ENCODE data around the gene ITGA3. TPM values are rescaled to one million over a fixed set of nuclear protein-coding genes. Genes with fewer than 3 reads are reported as not detected.

The ITGA3 gene
- polyA plus RNA-seq, 3 donors, result 104 to 119 (median 112) TPM

GRCh38 chr17:50064253-50065001, 8.5 kb downstream of the ITGA3 start:
- DNase-seq, result no peak

DNA sequence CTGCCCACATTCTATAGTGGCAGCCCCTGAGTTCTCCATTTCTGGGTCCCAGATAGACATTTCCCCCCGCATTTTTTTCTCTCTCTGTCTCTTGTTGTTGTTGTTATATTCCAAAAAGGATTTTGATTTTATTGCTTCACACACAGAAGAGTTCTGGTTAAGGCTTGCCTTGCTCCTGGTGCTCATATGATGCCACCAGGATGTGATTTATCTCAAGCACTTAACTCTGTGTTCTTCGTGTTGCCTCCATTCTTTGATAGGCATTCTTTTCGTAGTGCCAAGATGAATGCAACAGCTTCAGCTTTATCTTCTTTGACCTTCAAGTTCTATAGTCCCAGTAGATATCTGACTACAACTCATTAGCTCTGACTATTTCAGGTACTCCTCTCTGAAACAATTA, 9.1 kb downstream of the ITGA3 start:
- DNase-seq, result no peak

DNA sequence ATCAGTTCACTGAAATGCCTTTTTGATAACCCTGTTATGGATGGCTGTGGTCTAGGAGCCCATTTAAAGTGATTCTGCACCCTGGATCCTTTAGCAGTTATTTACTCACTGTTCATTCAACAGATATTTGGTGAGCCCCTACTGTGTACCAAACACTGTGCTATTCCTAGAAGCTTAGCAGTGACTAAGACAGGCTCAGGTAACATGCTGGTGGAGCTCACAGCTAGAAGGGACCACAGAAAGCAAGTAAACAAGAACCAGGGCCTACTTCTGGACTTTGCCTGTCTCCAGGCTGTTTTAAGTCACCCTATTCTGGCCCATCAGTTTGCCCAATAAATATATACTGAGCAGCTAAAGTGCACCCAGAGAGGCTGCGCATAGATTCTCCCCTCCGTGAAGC, 11.1 kb downstream of the ITGA3 start:
- no peak for DNase-seq

- DNase-seq, result no peak
These were observed 12.1 kb downstream of the ITGA3 start for GRCh38 chr17:50067996-50068395.

GRCh38 chr17:50070908-50071680, 15.2 kb downstream of the ITGA3 start:
- DNase-seq, result no peak

GRCh38 chr17:50071692-50072091, 15.8 kb downstream of the ITGA3 start:
- no peak for DNase-seq

DNA sequence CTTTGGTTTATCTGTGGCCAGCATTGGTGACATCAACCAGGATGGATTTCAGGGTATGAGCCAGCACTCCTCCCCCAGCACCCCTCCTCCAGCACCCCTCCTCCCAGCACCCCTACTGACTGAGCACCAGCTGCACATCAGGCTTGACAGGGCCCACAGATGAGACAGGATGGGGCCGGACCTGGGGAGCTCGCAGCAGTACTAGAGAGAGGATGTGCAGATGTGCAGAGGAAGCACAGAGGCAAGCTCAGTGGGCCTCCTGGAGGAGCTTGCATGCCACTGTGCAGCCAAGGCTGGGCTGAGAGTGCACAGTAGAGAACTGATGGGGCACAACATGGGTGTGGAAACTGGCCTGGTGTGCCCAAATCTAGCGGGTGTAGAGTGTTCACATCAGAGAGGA, 16.2 kb downstream of the ITGA3 start:
- DNase-seq, result no peak

GRCh38 chr17:50072925-50073324, 17.0 kb downstream of the ITGA3 start:
- no peak for DNase-seq

DNA sequence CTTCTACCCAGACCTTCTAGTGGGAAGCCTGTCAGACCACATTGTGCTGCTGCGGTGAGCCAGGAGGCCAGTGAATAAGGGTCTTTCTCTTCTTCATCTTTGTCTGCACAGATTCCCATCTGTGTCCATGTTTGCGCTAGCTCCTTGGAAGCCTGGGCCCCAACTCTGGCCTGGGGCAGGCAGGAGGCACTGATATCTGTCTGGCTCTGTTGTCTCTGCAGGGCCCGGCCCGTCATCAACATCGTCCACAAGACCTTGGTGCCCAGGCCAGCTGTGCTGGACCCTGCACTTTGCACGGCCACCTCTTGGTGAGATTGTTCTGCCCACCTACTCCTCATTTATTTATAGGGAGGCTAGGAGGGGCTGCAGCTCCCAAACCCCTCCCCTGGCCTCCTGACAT, 18.3 kb downstream of the ITGA3 start:
- DNase-seq, result no peak

DNA sequence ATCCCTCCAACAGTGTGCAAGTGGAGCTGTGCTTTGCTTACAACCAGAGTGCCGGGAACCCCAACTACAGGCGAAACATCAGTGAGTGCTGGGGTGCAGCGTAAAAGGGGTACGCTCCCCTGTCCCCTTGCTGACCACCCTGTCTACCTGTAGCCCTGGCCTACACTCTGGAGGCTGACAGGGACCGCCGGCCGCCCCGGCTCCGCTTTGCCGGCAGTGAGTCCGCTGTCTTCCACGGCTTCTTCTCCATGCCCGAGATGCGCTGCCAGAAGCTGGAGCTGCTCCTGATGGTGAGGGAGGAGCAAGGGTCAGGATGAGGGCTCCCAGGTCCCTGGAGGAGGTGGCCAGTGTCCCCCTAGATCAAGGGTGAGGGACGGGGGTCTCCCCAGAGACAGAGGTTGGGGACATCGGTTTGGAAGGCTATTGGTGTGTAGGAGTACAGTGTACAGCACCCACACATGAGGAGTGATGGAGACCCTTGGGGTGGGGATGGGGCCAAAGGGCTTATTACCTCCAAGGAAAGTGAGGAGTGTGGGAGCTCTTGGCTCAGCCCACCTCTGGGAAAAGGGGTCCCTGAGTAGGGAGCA, 19.6 kb downstream of the ITGA3 start:
- DNase-seq, result no peak

- DNase-seq, result no peak
These were observed 20.3 kb downstream of the ITGA3 start for GRCh38 chr17:50076221-50076590.

- DNase-seq, result no peak
These were observed 20.8 kb downstream of the ITGA3 start for GRCh38 chr17:50076591-50077235.

DNA sequence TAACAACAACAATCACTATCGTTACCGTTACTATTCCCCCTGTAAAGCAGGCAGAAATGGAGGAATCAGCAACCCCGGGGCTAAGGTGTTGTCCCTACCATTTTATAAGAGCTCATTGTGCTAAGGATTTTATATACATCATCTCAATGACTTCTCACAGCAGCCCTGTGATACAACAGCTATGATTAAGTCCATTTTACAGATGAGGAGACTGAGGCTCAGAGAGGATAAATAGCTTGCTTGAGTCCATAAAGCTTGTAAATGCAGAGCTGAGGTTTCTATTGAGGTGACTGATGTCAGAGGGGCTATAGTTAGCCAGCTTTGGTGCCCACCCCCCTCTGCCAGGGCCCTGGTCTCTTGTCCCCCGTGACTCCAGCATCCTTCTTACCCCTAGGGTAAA, 22.5 kb downstream of the ITGA3 start:
- DNase-seq, result no peak

DNA sequence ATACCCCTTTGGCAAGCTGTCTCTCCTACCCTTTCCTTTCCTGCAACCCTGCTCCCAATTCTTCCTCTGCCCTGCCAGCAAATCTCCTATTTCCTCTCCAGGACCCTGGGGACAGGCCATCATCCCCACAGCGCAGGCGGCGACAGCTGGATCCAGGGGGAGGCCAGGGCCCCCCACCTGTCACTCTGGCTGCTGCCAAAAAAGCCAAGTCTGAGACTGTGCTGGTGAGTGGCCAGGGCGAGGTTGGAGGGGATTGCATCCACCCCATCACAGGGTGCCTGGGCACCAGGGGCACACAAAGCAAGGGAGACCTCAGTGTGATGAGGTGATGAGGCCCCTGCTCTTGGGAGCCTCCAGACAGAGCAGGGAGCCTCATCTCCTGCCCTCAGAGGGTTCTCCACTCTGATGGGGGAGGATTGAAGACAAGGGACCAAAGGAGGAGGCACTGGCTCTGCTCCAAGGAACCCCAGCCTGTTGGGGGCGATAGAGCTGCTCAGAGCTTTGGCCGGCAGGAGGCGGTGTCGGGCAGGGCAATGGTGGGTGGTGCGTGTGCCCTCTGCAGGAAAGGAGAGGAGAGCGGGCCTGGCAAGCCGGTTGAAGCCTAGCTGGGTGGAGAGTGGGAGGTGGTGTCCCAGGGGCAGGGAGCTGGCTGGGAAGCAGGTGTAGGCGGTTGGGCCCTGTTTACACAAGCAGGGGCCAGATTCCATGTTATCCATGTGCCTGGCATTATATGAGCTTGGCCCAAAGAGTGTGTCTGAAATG, 23.6 kb downstream of the ITGA3 start:
- DNase-seq, result no peak

- DNase-seq, result no peak
These were observed 24.2 kb downstream of the ITGA3 start for GRCh38 chr17:50080096-50080480.

- no peak for DNase-seq
These were observed 24.9 kb downstream of the ITGA3 start for GRCh38 chr17:50080827-50081226.

- DNase-seq, result no peak
These were observed 25.8 kb downstream of the ITGA3 start for GRCh38 chr17:50081757-50082156.

DNA sequence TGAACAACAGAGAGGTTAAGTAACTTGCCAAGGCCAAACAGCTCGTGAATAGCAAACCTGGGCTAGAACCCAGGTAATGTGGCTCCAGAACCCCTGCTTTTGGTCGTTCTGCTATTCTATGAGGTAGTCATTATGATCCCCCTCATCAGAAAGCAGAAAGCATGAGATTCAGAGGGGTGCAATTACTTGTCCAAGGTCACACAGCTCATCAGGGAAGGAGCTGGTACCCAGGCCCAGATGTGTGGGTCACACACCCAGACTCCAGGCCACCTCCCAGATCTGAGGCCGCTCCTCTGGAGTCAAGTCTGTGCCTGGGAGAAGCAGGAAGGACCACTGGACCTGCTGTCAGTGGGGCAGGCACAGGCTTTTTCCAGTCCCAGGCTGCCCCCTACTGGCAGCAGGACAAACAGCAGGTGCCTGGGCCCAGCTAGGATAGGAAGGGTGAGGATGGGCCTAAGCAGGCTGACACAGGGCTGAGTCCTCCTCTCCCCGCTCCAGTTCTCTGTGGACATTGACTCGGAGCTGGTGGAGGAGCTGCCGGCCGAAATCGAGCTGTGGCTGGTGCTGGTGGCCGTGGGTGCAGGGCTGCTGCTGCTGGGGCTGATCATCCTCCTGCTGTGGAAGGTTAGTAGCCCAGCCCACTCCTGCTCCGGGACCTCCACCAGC, 31.5 kb downstream of the ITGA3 start:
- DNase-seq, result peak; percentile 48

DNA sequence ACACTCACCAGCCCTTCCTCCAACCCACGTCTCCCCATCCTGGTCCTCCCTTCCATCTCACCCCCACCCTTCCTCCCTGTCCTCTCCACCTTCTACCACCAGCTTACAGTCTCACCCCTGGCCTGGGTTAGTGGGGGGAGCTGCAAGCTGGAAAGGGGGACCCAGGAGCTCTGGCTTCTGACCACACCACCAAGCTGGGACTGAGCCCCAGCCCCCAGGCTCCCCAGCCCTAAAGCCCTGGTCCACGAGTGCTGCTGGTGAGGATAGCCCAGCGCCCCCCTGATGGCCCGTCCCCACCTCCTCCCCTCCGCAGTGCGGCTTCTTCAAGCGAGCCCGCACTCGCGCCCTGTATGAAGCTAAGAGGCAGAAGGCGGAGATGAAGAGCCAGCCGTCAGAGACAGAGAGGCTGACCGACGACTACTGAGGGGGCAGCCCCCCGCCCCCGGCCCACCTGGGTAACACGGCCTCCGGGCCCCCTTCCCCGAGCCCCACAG, 32.0 kb downstream of the ITGA3 start:
- no peak for DNase-seq

GRCh38 chr17:50088952-50089825, 33.3 kb downstream of the ITGA3 start:
- DNase-seq, result no peak

Data from renal pelvis (tissue), 4 donors.